Measurements from ENCODE around the gene ASCC3.

Gene ASCC3

DNA sequence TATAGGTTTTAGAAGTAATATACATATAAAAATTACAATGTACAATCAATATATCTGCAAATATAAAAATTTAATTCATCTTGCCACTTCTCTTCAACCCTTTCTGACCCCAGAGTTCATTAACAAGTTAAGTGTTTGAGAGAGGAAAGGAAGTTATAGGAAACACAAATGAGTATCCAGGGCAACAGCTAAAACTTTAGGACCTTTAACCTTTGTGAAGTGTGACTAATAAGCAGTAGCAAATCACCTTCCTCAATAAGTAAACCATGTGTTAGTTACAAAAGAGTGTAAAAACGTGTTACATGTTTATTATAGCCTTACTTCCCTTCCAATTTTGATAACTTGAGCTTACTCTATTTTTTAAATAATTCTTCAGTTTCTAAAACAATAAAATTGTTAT lies 343.0 kb downstream of the ASCC3 start:
- TF ChIP-seq, protein P1, sequence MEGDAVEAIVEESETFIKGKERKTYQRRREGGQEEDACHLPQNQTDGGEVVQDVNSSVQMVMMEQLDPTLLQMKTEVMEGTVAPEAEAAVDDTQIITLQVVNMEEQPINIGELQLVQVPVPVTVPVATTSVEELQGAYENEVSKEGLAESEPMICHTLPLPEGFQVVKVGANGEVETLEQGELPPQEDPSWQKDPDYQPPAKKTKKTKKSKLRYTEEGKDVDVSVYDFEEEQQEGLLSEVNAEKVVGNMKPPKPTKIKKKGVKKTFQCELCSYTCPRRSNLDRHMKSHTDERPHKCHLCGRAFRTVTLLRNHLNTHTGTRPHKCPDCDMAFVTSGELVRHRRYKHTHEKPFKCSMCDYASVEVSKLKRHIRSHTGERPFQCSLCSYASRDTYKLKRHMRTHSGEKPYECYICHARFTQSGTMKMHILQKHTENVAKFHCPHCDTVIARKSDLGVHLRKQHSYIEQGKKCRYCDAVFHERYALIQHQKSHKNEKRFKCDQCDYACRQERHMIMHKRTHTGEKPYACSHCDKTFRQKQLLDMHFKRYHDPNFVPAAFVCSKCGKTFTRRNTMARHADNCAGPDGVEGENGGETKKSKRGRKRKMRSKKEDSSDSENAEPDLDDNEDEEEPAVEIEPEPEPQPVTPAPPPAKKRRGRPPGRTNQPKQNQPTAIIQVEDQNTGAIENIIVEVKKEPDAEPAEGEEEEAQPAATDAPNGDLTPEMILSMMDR (IDR thresholded peaks at IDR 0.05; ENCODE audit: low read depth, low read length): no peak
- H3K4me3 ChIP-seq (ENCODE audit: low read depth, low read length): no peak overlapping the region

DNA sequence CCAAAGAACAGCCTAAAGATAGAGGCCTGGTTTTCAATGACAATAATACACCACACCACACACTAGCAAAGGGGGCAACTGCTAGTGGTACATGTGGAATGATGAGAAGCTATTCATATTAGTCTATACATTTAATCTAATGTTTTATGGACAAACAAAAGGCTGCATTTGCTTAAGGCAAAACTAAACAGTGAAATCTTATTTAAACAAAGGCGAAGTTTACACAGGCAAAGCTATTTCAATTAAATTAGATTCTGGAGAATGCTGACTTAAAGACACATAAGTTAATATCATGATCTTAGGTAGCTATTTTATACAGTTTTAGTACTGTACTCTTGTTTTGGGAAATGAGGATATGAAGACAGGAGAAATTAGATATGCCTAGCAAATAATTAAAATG lies 362.5 kb downstream of the ASCC3 start:
- H3K4me3 ChIP-seq (ENCODE audit: low read depth, low read length): no peak overlapping the region
- TF ChIP-seq, protein P1 (IDR thresholded peaks at IDR 0.05; ENCODE audit: low read depth, low read length): no peak

DNA sequence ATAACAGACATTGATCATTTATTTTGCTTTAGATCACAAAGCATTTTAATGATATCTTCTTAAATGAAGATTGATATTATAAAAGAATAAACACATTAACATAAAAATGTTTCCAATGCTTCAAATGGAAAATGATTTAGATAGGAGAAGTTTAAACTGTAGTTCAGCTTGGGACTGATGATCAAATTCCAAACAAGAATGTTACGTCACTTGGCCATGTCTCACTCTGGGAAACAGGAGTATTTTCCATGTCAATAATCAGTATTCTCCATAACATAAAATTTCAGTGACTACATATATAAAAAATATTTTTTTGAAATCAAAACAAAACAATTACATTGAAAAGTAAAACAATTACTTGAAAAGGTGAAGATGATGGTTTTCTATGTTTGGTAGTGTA lies 363.5 kb downstream of the ASCC3 start:
- H3K4me3 ChIP-seq (ENCODE audit: low read depth, low read length): no peak overlapping the region
- TF ChIP-seq, protein P1 (IDR thresholded peaks at IDR 0.05; ENCODE audit: low read depth, low read length): no peak

DNA sequence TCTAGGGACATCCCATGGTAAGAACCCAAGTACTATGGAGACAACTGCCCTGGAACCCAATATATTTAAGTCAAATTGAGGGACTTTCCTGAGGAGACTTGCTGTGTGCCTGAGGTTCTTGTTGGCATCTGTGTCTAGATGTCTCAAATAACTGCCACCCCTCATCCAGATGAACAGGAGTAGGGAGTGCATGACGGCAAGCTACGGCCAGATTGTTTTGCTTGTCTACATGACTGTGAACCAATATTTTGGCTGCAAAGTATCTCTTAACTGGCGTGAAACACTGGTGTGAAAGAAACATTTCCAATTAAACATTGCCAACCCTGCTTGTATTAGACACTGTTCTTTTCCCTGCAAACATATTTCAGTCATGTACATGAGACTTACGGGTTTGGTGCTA lies 364.0 kb downstream of the ASCC3 start:
- no peak overlapping the region for H3K4me3 ChIP-seq (ENCODE audit: low read depth, low read length)
- TF ChIP-seq, protein P1 (IDR thresholded peaks at IDR 0.05; ENCODE audit: low read depth, low read length): no peak

DNA sequence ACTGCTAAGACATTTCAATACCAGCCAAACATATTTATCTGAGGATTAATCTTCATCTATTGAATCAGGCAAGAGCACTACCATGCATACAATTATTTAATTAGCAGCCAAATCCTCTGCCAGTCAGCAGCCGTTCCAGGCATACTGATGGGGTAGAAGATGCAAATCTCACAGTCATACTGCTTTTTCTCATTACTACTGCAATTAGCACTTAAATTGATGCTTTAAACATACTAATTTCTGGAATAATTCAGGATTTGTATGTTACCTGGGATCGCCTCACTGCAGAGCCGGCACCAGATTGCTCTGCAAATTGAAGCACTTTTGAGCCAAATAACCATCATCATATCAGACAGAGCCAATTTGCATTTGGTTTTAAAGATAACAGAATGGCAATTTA lies 366.5 kb downstream of the ASCC3 start:
- TF ChIP-seq, protein P1 (IDR thresholded peaks at IDR 0.05; ENCODE audit: low read depth, low read length): no peak
- no peak overlapping the region for H3K4me3 ChIP-seq (ENCODE audit: low read depth, low read length)

DNA sequence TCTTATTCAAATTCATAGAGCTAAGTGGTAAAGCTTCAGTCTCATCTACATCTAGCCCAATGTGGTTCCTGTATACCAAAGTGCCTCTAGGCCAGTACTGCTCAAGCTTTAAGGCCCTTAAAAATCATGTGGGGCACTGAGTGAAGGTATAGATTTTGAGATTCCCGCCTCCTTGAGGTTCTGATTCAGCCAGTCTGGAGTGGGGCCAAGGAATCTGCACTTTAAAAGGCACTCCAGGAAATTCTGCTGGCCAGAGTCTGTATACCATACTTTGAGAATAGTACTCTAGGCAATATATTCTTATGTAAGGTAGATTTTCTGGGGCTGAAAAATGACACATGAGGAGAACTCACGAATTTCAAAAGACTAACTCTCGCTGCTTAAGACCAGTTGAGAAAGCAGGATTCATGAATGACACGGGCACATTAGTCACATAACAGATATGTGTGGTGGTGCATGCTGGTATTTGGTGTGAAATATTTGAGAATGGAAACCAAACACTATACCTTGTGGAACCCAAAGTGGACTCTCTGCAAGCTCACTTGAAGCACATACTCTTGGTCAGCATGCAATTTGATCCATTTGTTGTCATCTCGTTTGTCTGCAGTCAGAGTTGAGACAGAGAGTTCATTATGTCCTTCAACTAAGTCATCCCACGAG lies 368.8 kb downstream of the ASCC3 start:
- TF ChIP-seq, protein P1 (IDR thresholded peaks at IDR 0.05; ENCODE audit: low read depth, low read length): no peak
- no peak overlapping the region for H3K4me3 ChIP-seq (ENCODE audit: low read depth, low read length)

DNA sequence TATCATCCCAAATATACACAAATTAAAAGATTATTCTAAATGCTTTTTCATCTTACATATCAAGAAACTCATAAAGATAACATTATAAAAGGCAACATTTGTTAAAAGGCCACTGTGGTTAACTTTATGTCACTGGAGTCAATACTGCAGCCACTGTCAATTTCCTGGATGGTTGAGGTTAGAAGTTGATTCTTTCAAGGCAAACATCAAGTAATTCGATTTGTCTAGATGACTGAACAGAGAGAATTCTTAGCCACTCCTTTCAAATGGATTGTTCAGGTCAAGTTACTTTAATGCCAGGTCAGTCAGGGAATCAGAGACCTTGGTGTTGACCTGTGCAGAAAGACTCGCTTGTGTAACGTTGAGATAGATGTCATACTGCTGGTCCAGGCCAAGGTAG lies 372.0 kb downstream of the ASCC3 start:
- TF ChIP-seq, protein P1 (IDR thresholded peaks at IDR 0.05; ENCODE audit: low read depth, low read length): no peak
- no peak overlapping the region for H3K4me3 ChIP-seq (ENCODE audit: low read depth, low read length)

Measured in WI38 (cell line).